ENCODE results near the gene HMCN1. TPM values are rescaled to one million over a fixed set of nuclear protein-coding genes. Genes with fewer than 3 reads are reported as not detected.

Gene HMCN1
- total RNA-seq, 3 donors from 2014 or later = 2.0 to 8.6 (median 3.4) TPM

DNA sequence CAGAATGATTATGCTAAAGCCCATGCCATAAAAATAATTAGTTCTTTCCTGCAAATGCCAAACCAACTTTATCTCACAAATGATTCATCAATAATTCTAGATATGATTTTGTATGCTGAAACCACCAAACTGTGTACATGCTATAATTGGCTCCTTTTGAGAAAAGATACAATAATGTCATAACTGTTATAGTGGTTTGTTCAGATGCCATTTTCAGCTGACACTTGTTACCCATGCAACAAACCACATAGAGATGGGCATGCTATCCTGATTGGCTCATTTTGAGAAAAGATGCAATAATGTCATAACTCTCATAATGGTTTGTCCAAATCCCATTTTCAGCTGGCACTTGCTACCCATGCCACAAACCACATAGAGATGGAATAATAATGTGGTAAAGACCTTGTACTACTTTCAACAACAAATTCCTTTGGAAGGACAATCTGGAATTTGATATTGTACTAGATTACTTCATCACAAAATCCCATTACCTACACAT lies 357.1 kb downstream of the HMCN1 start:
- intact Hi-C loops (cut with DNase I, micrococcal nuclease) = no loop called here
- no peak overlapping the region for H3K4me3 ChIP-seq
- H3K9me3 ChIP-seq = no peaks in the 10 kb centered on the region
- no peak for TF ChIP-seq CTCF (IDR thresholded peaks at IDR 0.05)
- H3K36me3 ChIP-seq (ENCODE audit: low read depth) = no peaks in the 10 kb centered on the region
- DNase-seq (no peak), ATAC-seq (no peak)
- H3K4me1 ChIP-seq (ENCODE audit: low read depth) = no peaks in the 10 kb centered on the region

- ATAC-seq (peak; percentile 29), DNase-seq (peak in 1 of 3 donors; percentile 22)
- TF ChIP-seq CTCF (IDR thresholded peaks at IDR 0.05) = no peak
- no peaks in the 10 kb centered on the region for H3K9me3 ChIP-seq
- H3K36me3 ChIP-seq (ENCODE audit: low read depth) = no peaks in the 10 kb centered on the region
- no peaks in the 10 kb centered on the region for H3K4me1 ChIP-seq (ENCODE audit: low read depth)
- intact Hi-C loops (cut with DNase I, micrococcal nuclease) = no loop called here
- no peak overlapping the region for H3K4me3 ChIP-seq
Measured at GRCh38 chr1:186093437-186093836, 359.2 kb downstream of the HMCN1 start.

DNA sequence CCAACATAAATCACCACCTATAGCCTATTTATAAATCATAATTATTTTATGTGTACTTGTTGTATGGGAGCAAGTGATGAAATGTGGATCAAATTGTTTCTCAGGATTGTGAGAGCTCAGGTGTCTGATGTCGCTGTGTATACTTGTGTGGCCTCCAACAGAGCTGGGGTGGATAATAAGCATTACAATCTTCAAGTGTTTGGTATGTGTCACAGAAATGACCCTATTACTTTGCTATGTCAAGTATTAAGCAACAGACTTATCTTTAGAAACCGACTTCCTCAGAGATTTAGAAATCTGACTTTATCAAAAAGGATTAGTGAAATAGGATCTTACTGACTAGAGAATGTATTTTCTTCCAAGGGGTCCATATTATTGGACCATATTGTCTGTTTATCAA lies 360.0 kb downstream of the HMCN1 start:
- DNase-seq (no peak), ATAC-seq (no peak)
- H3K36me3 ChIP-seq (ENCODE audit: low read depth) = no peaks in the 10 kb centered on the region
- no peaks in the 10 kb centered on the region for H3K4me1 ChIP-seq (ENCODE audit: low read depth)
- H3K9me3 ChIP-seq = no peaks in the 10 kb centered on the region
- intact Hi-C loops (cut with DNase I, micrococcal nuclease) = no loop called here
- no peak overlapping the region for H3K4me3 ChIP-seq
- no peak for TF ChIP-seq CTCF (IDR thresholded peaks at IDR 0.05)

DNA sequence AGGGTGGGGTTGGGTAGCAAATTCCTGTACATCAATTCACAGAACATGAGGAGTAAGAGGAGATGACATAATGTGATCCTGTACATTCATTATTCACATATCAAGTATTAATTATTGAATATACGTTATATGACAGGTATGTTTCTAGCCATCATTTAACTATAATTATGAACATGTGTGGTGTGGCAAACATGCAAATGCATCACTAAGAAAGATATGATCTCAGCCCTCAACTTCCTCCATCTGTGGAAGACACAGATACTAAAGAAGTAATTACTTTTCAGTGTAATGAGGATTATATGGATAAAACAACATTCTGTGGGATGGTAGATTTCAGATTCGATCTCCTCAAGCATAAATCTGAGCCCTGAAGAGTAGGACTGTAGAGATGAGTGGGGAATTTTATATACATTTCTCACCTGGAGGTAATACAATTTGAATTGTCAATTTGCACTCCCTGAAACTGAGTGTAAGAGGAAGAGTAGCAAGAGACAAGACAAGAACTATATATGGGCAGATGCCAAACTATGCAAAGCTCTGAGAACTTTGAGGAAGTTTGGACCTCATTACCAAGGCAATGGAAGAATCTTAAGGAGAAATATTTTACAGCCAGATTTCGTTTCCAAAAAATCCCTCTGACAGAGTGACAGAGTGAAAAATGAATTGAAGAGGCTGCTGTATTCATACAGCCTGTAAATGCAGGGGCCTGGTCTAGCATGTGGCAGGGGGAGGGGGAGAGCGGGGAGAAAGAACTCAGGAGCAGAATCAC lies 365.3 kb downstream of the HMCN1 start:
- no peak overlapping the region for H3K4me3 ChIP-seq
- intact Hi-C loops (cut with DNase I, micrococcal nuclease) = no loop called here
- H3K4me1 ChIP-seq (ENCODE audit: low read depth) = no peaks in the 10 kb centered on the region
- DNase-seq (no peak), ATAC-seq (no peak)
- no peaks in the 10 kb centered on the region for H3K9me3 ChIP-seq
- no peaks in the 10 kb centered on the region for H3K36me3 ChIP-seq (ENCODE audit: low read depth)
- no peak for TF ChIP-seq CTCF (IDR thresholded peaks at IDR 0.05)

DNA sequence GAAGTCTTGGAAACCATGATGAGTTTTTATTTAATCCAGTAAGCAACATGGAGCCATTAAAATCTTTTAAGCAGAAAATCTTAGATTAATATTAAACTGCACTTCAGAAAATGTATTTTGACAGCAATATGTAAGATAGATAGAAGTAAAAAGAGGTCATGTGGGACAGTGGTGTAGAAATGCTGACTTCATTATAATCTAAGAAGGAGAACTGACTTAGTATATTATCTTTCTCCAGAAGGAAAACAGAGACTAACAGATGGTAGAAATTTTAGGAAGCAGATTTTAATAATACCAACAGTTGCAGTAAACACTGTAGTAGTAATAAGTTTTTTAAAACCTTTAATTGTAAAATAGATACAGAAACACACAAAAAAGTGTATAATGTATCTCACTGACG lies 367.9 kb downstream of the HMCN1 start:
- no peaks in the 10 kb centered on the region for H3K4me1 ChIP-seq (ENCODE audit: low read depth)
- ATAC-seq = no peak
- no peaks in the 10 kb centered on the region for H3K9me3 ChIP-seq
- H3K36me3 ChIP-seq (ENCODE audit: low read depth) = no peaks in the 10 kb centered on the region
- no peak for DNase-seq
- intact Hi-C loops (cut with DNase I, micrococcal nuclease) = no loop called here
- no peak for TF ChIP-seq CTCF (IDR thresholded peaks at IDR 0.05)
- H3K4me3 ChIP-seq = no peak overlapping the region

All from mucosa of descending colon (tissue), 3 donors.